OCI-LY3 (cell line): ENCODE data around the gene SLC25A39.
"Not testable (repeated sequence)": the region's sequence is repeated elsewhere in the genome, so short reads cannot be mapped to it uniquely, and the experiment has no call there.

Experiments used
- H2AFZ ChIP-seq: fragments of 200-600, 300-600 bp; shearing (Covaris generic); 2 replicates; pipeline ENCODE4 v1.6.0; 2014; ENCODE audit warnings: antibody characterized with exemption, low read depth, low read length
- H3K27ac ChIP-seq: fragments of 200-600, 300-600 bp; sonication (generic); 2 replicates; pipeline ENCODE4 v1.5.1; 2014; ENCODE audit warnings: mild to moderate bottlenecking, low read length, moderate library complexity, mixed read lengths
- H3K27me3 ChIP-seq: fragments of 200-600, 300-600 bp; sonication (generic); 2 replicates; pipeline ENCODE4 v1.6.1; 2014; ENCODE audit warnings: low read depth, low read length, mixed read lengths
- H3K36me3 ChIP-seq: fragments of 200-600, 300-600 bp; sonication (generic); replicated peaks from 2 replicates; pipeline ENCODE3; 2014; ENCODE audit warnings: low read depth, low read length, mixed read lengths
- H3K4me1 ChIP-seq: fragments of 300-600, 200-600 bp; sonication (generic); 2 replicates; pipeline ENCODE4 v1.6.1; 2014; ENCODE audit warnings: low read length, mixed read lengths
- H3K4me2 ChIP-seq: fragments of 200-600, 300-600 bp; sonication (generic); 2 replicates; pipeline ENCODE4 v1.6.1; 2014; ENCODE audit warnings: low read length, mixed read lengths
- H3K4me3 ChIP-seq: fragments of 300-600, 200-600 bp; sonication (generic); 2 replicates; pipeline ENCODE4 v1.5.1; 2014; ENCODE audit warnings: antibody characterized with exemption, mild to moderate bottlenecking, low read length, moderate library complexity
- H3K79me2 ChIP-seq: fragments of 300-600, 200-600 bp; shearing (Covaris generic); 2 replicates; pipeline ENCODE4 v1.6.1; 2014; ENCODE audit warnings: mild to moderate bottlenecking, low read length, mixed read lengths
- H3K9ac ChIP-seq: fragments of 300-600, 200-600 bp; shearing (Covaris generic); 2 replicates; pipeline ENCODE4 v1.6.0; 2014; ENCODE audit warnings: mild to moderate bottlenecking, low read length, moderate library complexity
- H3K9me3 ChIP-seq: fragments of 200-600, 300-600 bp; shearing (Covaris generic); 2 replicates; pipeline ENCODE4 v1.6.1; 2014; ENCODE audit warnings: low read length, mixed read lengths; ENCODE audit not compliant: insufficient read depth
- H4K20me1 ChIP-seq: fragments of 200-600, 300-600 bp; sonication (generic); 2 replicates; pipeline ENCODE4 v1.6.1; 2016; ENCODE audit warnings: low read length, mixed read lengths; ENCODE audit not compliant: insufficient read depth
- CTCF ChIP-seq: fragments of 200-600, 300-600 bp; sonication (generic); IDR thresholded peaks from 2 replicates; pipeline ENCODE4 v1.5.1; 2014; ENCODE audit warnings: antibody characterized with exemption, low read length, low read depth
- EZH2phosphoT487 ChIP-seq: fragments of 200-600 bp; shearing (Covaris generic); IDR thresholded peaks from 2 replicates; pipeline ENCODE4 v1.6.1; 2018; ENCODE audit warnings: antibody characterized with exemption, mixed run types, low read depth

Gene SLC25A39

DNA sequence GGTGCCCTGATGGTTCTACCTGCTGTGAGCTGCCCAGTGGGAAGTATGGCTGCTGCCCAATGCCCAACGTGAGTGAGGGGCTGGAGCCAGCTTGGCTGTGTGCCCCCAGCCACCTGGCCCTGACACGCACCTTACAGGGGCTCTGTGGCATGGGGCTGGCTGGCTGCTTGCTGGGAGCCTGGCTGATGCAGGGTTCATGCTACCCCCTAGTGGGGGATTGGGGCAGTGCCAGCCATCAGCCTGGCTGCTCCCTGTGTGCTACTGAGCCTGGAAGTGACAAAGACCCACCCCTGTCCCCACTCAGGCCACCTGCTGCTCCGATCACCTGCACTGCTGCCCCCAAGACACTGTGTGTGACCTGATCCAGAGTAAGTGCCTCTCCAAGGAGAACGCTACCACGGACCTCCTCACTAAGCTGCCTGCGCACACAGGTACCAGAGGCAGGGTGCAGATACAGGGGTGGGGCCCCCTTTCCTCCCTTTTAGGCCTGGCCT, 26.2 kb upstream of the SLC25A39 start:
- peaks cover 23% of the 10 kb centered on the region for H3K79me2 ChIP-seq
- peak overlapping the region; percentile 11; the same call in 1 of the 2 replicates for H3K4me2 ChIP-seq
- peaks cover 47% of the 10 kb centered on the region for H3K36me3 ChIP-seq
- H3K9ac ChIP-seq = no peak overlapping the region; the same call in 1 of the 2 replicates
- H3K27ac ChIP-seq = no peak overlapping the region
- H3K9me3 ChIP-seq = no peaks in the 10 kb centered on the region
- H3K4me3 ChIP-seq = no peak overlapping the region
- TF ChIP-seq CTCF (peak; percentile 77), EZH2phosphoT487 (no peak)
- H2AFZ ChIP-seq = no peak overlapping the region
- peaks cover 8% of the 10 kb centered on the region; the same call in 1 of the 2 replicates for H4K20me1 ChIP-seq
- H3K27me3 ChIP-seq = no peaks in the 10 kb centered on the region
- H3K4me1 ChIP-seq = peaks cover 51% of the 10 kb centered on the region

DNA sequence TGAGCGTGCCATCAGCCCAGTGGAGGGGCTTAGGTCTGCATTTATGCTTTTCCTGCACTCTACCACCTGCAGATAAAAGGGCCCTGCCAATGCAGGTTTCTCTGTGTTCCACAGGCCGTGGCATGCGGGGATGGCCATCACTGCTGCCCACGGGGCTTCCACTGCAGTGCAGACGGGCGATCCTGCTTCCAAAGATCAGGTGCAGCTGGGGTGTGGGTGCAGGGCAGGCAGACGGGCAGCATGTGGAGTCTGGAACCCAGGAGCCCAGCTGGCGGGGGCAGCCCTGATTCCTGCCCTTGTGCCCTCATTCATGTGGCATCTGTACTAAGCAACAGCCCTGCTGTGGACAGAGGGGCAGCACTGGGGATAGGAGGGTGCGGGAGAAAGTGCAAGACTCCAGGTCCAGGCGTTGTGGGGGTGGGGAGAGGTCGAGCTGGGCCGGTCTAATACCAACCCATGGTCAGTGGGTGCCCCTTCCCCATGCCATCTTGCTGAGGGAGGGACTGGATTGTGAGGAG, 25.0 kb upstream of the SLC25A39 start:
- peaks cover 31% of the 10 kb centered on the region for H3K79me2 ChIP-seq
- H3K4me3 ChIP-seq = peak overlapping the region; percentile 52; the same call in 1 of the 2 replicates
- H3K4me2 ChIP-seq = peak overlapping the region; percentile 77
- peaks cover 47% of the 10 kb centered on the region for H3K36me3 ChIP-seq
- no peaks in the 10 kb centered on the region for H3K27me3 ChIP-seq
- peak overlapping the region; percentile 96 for H3K27ac ChIP-seq
- H3K4me1 ChIP-seq = peaks cover 46% of the 10 kb centered on the region
- H3K9ac ChIP-seq = peak overlapping the region; percentile 68; the same call in 1 of the 2 replicates
- H3K9me3 ChIP-seq = no peaks in the 10 kb centered on the region
- peaks cover 8% of the 10 kb centered on the region; the same call in 1 of the 2 replicates for H4K20me1 ChIP-seq
- no peak for TF ChIP-seq EZH2phosphoT487
- no peak for TF ChIP-seq CTCF
- no peak overlapping the region for H2AFZ ChIP-seq

- H3K27me3 ChIP-seq = no peaks in the 10 kb centered on the region
- peak overlapping the region; percentile 52 for H3K4me3 ChIP-seq
- peaks cover 8% of the 10 kb centered on the region; the same call in 1 of the 2 replicates for H4K20me1 ChIP-seq
- peaks cover 50% of the 10 kb centered on the region for H3K4me1 ChIP-seq
- H3K79me2 ChIP-seq = peaks cover 35% of the 10 kb centered on the region
- H3K9me3 ChIP-seq = no peaks in the 10 kb centered on the region
- TF ChIP-seq CTCF (no peak), EZH2phosphoT487 (no peak)
- peak overlapping the region; percentile 68 for H3K9ac ChIP-seq
- H2AFZ ChIP-seq = no peak overlapping the region
- H3K4me2 ChIP-seq = peak overlapping the region; percentile 77
- peaks cover 47% of the 10 kb centered on the region for H3K36me3 ChIP-seq
- H3K27ac ChIP-seq = peak overlapping the region; percentile 96
Observed at GRCh38 chr17:44348988-44349364, 24.4 kb upstream of the SLC25A39 start.

DNA sequence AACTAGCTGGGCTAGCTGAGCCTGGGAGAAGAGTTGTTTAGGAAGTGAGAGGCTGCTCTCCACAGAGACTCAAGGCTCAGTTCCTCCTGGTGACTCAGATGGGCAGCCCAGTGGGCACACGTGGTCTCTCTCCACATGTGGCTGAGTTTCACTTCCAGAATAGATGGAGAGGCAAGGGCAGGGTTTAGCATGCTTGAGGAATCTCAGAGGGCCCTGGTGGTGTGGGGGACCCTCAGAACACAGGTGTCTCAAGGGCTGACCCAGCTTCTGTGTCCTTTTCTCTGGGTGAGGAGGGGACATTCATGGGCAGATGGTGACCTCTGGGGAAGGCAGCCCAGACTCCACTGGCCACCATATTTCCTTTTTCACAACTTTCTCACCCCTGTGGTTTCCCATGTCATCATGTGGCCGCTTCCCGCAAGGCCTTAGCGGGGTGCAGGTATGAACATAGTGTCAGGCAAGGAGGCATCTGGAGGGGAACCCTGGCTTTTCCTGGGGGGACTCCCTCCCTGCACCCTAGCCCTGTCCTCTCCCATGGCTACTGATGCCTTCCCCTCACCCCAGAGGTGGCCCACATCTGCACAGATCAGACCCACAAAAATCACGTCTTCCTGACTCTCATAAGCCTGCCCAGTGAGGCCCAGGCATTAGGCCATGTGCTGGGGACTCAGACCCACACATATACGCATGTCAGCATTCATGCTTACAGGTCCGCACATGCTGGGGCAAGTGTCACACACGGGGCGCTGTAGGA, 23.8 kb upstream of the SLC25A39 start:
- Histone ChIP-seq H3K4me1 (peaks cover 50% of the 10 kb centered on the region), H2AFZ (no peak overlapping the region), H3K27ac (peak overlapping the region; percentile 96), H3K27me3 (no peaks in the 10 kb centered on the region), H3K4me2 (peak overlapping the region; percentile 99), H3K4me3 (peak overlapping the region; percentile 52), H3K9me3 (no peaks in the 10 kb centered on the region), H3K9ac (peak overlapping the region; percentile 68), H4K20me1 (peaks cover 8% of the 10 kb centered on the region; the same call in 1 of the 2 replicates), H3K79me2 (peaks cover 35% of the 10 kb centered on the region), H3K36me3 (peaks cover 47% of the 10 kb centered on the region)
- TF ChIP-seq CTCF = no peak
- TF ChIP-seq EZH2phosphoT487 = no peak

DNA sequence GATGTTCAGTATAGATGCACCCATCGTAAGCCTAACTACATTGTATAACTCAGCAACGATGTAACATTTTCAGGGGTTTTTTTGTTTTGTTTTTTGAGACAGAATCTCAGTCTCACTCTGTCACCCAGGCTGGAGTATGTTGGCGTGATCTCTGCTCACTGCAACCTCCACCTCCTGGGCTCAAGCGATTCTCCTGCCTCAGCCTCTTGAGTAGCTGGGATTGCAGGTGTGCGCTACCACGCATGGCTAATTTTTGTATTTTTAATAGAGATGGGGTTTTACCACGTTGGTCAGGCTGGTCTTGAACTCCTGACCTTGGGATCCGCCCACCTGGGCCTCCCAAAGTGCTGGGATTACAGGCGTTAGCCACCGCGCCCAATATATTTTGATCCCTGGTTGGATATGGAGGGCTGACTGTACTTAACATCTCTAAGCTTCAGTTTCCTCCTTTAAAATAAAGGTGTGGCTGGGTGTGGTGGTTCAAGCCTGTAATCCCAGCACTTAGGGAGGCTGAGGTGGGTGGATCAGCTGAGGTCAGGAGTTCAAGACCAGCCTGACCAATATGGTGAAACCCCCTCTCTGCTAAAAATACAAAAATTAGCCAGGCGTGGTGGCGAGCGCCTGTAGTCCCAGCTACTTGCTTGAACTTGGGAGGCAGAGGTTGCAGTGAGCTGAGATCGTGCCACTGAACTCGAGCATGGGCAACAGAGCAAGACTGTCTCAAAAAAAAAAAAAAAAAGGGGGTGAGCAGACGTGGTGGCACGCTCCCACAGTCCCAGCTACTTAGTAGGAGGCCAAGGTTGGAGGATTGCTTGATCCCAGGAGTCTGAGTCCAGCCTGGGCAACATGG, 22.8 kb upstream of the SLC25A39 start:
- H3K4me1 ChIP-seq = peaks cover 50% of the 10 kb centered on the region
- not testable (repeated sequence) for H3K9me3 ChIP-seq, H3K27me3 ChIP-seq, H4K20me1 ChIP-seq, H2AFZ ChIP-seq
- H3K4me2 ChIP-seq = peak overlapping the region; percentile 99
- peaks cover 38% of the 10 kb centered on the region for H3K36me3 ChIP-seq
- H3K79me2 ChIP-seq = peaks cover 35% of the 10 kb centered on the region
- H3K27ac ChIP-seq = peak overlapping the region; percentile 96
- peak overlapping the region; percentile 98 for H3K9ac ChIP-seq
- peak overlapping the region; percentile 94 for H3K4me3 ChIP-seq
